Pancreas (tissue), 10 donors: Measurements from ENCODE around the gene MRPL42. TPM values are rescaled to one million over a fixed set of nuclear protein-coding genes. Genes with fewer than 3 reads are reported as not detected.
"Not testable (repeated sequence)": the region's sequence is repeated elsewhere in the genome, so short reads cannot be mapped to it uniquely, and the experiment has no call there.

Source experiments
- ATAC-seq, 4 donors: fragments of 200-7000 bp; cut with Tn5 transposase; one replicate each; pipeline versions ENCODE4 v1.8.0 to v1.9.1; 2020; ENCODE audit warnings: mild to moderate bottlenecking in 4 of 4, moderate library complexity in 4 of 4
- DNase-seq, 6 donors: peaks; one replicate each; pipeline ENCODE4 v3.0.0-alpha.2; 2020
- FAIRE-seq: peaks from 2 replicates; lab custom pipeline; 2012; peaks lifted over from hg19 to GRCh38; lab: Jason Lieb, UNC
- H3K27ac ChIP-seq, 4 donors: fragments of 200-600 bp; sonication (generic); 1 replicate in 3 of 4; 2 replicates in 1 of 4; pipeline versions ENCODE4 v1.5.0 to v1.8.0; 2020
- H3K27me3 ChIP-seq, 4 donors: fragments of 200-600 bp; one replicate each; pipeline ENCODE4 v1.8.0; 2021
- H3K36me3 ChIP-seq, 3 donors: fragments of 200-600 bp; sonication (generic) in 1 of 3; one replicate each; pipeline versions ENCODE4 v1.5.0 to v1.8.0; 2020 to 2021
- H3K4me1 ChIP-seq, 3 donors: fragments of 200-600 bp; one replicate each; pipeline ENCODE4 v1.8.0; 2021
- H3K4me3 ChIP-seq, 4 donors: fragments of 200-600 bp; sonication (generic) in 2 of 4; one replicate each; pipeline versions ENCODE4 v1.5.0 to v1.8.0; 2020 to 2021
- H3K9me3 ChIP-seq, 4 donors: fragments of 200-600 bp; one replicate each; pipeline ENCODE4 v1.8.0; 2021
- WGBS, 2 donors: extraction: QIAGEN DNeasy Blood & Tissue Kit; methylation state at CpG; one replicate each; pipeline ENCODE4 v1.1.7; 2013; 5-methylcytosine and 5-hydroxymethylcytosine counted together
- intact Hi-C, 3 donors: fragments of 100-400 bp; cut with DNase I; formaldehyde crosslinking; loops; one replicate each; pipeline versions ENCODE4 v1.11.1 to v1.14.2; 2022
- polyA plus RNA-seq, 2 donors: library from polyadenylated mRNA; stranded (reverse); fragments of 200-250 nt; gene quantifications; one replicate each; pipeline ENCODE4 v1.2.3, GENCODE V29; 2013
- total RNA-seq, 6 donors: library from RNA; stranded (reverse); fragmentation: NEBNext Ultra II Directional in 4 of 6; extraction: Animal tissue kit (Norgen Biotek cat#: 25700) in 4 of 6; gene quantifications; one replicate each; pipeline versions ENCODE4 v1.2.1 to v1.2.4, GENCODE V29; 2021 to 2023
- TF ChIP-seq, protein P1 (sequence below), 4 donors: fragments of 200-600 bp; sonication (generic) in 3 of 4; IDR thresholded peaks; one replicate each; pipeline versions ENCODE4 v1.5.0 to v1.8.0; 2021; ENCODE audit warnings: antibody characterized with exemption in 4 of 4
- donor health status: healthy with polysubstance abuse.
- donor health status: DM: no; HTN: no; CAD: no; lungs with moderate emphysema.
- donor health status: DM: no; HTN: no; CAD: no.
- donor health status: control.
- donor health status: control.
- donor health status: Bipolar disorder and iron deficiency.
- donor health status: DM: yes; HTN: yes; CAD: no.
- donor health status: DM: no; HTN: no; CAD: no.
- donor health status: DM: no; HTN: no; CAD: no.
- donor health status: DM: yes; HTN: yes; CAD: no.

Gene MRPL42
- total and polyA plus RNA-seq, 8 donors, result 11.8 to 28.6 (median 22.8) TPM

DNA sequence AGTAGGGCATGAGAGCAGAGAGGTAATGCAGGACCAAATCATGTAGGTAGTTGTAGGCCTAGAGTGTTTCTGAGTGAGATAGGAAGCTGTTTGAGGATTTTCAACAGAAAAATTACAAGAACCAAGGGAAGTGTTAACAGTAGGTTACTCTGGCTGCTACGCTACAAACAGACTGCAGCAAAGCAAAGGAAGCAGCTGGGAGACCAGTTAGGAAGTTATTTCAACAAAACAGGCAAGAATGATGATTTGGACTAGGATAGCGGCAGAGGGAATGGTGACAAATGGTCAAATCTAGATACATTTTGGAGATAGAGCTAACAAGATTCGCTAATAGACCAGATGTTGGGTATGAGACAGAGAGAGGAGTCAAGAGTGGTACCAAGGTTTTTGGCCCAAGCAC, 26.8 kb downstream of the MRPL42 start:
- WGBS, 2 donors, result 94 to 96% methylated on average over 3 of the region's 3 CpGs
- H3K4me3 ChIP-seq, result no peak overlapping the region
- FAIRE-seq (no peak), DNase-seq (no peak), ATAC-seq (no peak)
- TF ChIP-seq, protein P1, sequence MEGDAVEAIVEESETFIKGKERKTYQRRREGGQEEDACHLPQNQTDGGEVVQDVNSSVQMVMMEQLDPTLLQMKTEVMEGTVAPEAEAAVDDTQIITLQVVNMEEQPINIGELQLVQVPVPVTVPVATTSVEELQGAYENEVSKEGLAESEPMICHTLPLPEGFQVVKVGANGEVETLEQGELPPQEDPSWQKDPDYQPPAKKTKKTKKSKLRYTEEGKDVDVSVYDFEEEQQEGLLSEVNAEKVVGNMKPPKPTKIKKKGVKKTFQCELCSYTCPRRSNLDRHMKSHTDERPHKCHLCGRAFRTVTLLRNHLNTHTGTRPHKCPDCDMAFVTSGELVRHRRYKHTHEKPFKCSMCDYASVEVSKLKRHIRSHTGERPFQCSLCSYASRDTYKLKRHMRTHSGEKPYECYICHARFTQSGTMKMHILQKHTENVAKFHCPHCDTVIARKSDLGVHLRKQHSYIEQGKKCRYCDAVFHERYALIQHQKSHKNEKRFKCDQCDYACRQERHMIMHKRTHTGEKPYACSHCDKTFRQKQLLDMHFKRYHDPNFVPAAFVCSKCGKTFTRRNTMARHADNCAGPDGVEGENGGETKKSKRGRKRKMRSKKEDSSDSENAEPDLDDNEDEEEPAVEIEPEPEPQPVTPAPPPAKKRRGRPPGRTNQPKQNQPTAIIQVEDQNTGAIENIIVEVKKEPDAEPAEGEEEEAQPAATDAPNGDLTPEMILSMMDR (IDR thresholded peaks at IDR 0.05), result no peak
- H3K9me3 ChIP-seq, result no peaks in the 10 kb centered on the region
- H3K4me1 ChIP-seq, result no peaks in the 10 kb centered on the region
- no peaks in the 10 kb centered on the region for H3K27me3 ChIP-seq
- peaks cover 0 to 6% (median 0%) of the 10 kb centered on the region in 3 donors for H3K36me3 ChIP-seq
- no peak overlapping the region for H3K27ac ChIP-seq
- intact Hi-C loops, result no loop called here

DNA sequence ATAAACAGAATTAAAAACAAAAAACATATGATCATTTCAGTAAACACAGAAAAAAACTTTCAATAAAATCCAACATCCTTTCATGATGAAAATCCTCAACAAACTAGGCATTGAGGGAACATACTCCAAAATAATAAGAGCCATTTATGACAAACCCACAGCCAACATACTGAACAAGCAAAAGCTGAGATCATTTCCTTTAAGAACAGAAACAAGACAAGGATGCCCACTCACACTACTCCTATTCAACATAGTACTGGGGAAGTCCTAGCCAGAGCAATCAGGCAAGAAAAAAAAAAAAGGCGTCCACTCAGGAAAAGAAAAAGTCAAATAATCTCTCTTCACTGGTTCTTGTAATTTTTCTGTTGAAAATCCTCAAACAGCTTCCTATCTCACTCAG, 30.1 kb downstream of the MRPL42 start:
- ATAC-seq (no peak), FAIRE-seq (no peak), DNase-seq (no peak)
- WGBS, 2 donors, result 100% methylated on average over 1 of the region's 1 CpG
- H3K36me3 ChIP-seq, result peaks cover 0 to 13% (median 0%) of the 10 kb centered on the region in 3 donors
- H3K4me1 ChIP-seq, result no peaks in the 10 kb centered on the region
- no peaks in the 10 kb centered on the region for H3K9me3 ChIP-seq
- H3K4me3 ChIP-seq, result no peak overlapping the region
- no peak overlapping the region for H3K27ac ChIP-seq
- intact Hi-C loops, result no loop called here
- TF ChIP-seq, protein P1 (IDR thresholded peaks at IDR 0.05), result no peak
- no peaks in the 10 kb centered on the region for H3K27me3 ChIP-seq

DNA sequence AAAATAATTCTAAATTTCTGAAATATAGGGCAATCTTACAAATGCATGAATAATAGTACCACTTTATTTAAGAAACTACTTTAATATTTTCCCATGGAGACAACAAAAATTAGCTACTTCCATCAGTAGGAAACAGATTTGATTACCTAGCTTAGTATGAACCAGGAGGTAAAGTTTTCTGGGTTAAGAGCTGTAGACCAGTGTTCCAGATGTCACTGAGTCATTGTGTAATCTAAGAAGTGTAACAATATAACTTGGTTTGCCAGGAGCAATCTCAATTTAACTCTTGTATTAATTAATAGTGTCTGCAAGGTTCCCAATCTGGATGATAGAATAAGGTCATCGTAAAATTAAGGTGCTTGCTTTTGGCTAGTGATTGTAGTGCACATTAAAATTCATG, 31.5 kb downstream of the MRPL42 start:
- not testable (repeated sequence) for FAIRE-seq

DNA sequence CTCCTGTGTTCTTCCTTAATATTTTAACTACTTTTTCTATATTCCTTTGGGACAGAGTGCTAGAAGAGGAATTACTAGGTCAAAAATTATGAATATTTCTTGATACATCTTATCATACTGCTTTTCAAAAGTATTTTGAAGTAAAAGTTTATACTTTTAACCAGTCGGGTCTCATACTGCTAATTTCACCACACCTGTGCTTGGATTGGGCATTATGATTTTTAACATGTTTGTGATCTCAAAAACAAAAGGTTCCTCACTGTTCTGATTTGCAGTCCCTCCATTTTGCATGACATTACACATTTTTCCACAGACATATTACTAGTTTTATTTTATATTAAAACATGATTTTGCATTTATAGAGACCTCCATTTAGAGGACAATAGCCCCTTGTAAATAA, 32.9 kb downstream of the MRPL42 start:
- intact Hi-C loops, result loop anchor here in 2 of 3 donors (5.0 to 10.0 kb wide), 2 partner anchors 477 to 605 kb away; no protein-coding TSS in a partner anchor
- no peak for FAIRE-seq
- TF ChIP-seq, protein P1 (IDR thresholded peaks at IDR 0.05), result no peak
- Histone ChIP-seq H3K36me3 (peaks cover 0 to 13% (median 0%) of the 10 kb centered on the region in 3 donors), H3K4me3 (no peak overlapping the region), H3K27me3 (no peaks in the 10 kb centered on the region), H3K27ac (no peak overlapping the region), H3K9me3 (no peaks in the 10 kb centered on the region), H3K4me1 (no peaks in the 10 kb centered on the region)
- no peak for ATAC-seq
- 92 to 95% methylated on average over 1 of the region's 1 CpG for WGBS, 2 donors
- no peak for DNase-seq

More for the DNA sequence above, 31.5 kb downstream of the MRPL42 start:
- H3K4me1 ChIP-seq, DNase-seq, H3K27ac ChIP-seq, H3K9me3 ChIP-seq, intact Hi-C loops, H3K4me3 ChIP-seq, H3K27me3 ChIP-seq, ATAC-seq: not testable (repeated sequence)
- no CpG with 5 or more reads among the region's 1 CpG for WGBS, 2 donors
- peaks cover 0 to 13% (median 0%) of the 10 kb centered on the region in 3 donors for H3K36me3 ChIP-seq

DNA sequence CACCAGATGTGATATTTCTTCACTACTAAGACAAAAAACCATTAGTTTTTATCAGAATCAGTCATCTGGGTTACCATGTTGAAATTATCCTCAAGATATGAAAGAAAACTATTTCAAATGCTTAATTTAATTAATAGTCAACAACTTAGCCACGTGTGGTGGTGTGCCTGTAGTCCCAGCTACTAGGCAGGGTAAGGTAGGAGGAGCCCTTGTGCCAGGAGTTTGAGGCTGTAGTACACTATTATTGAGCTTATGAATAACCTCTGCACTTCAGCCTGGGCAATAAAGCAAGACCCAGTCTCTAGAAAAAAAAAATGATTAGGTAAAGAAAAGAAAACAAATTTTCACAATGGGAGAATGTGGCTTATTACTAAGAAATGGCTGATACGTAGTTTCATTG, 33.4 kb downstream of the MRPL42 start:
- Histone ChIP-seq H3K9me3 (no peaks in the 10 kb centered on the region), H3K4me1 (no peaks in the 10 kb centered on the region), H3K36me3 (peaks cover 0 to 13% (median 0%) of the 10 kb centered on the region in 3 donors), H3K27ac (no peak overlapping the region), H3K4me3 (no peak overlapping the region), H3K27me3 (no peaks in the 10 kb centered on the region)
- FAIRE-seq, result no peak
- no peak for ATAC-seq
- TF ChIP-seq, protein P1 (IDR thresholded peaks at IDR 0.05), result no peak
- 66 to 76% methylated on average over 2 of the region's 2 CpGs for WGBS, 2 donors
- intact Hi-C loops, result loop anchor here in 2 of 3 donors (5.0 to 10.0 kb wide), 2 partner anchors 477 to 604 kb away; no protein-coding TSS in a partner anchor
- DNase-seq, result no peak
